Measurements from ENCODE around the gene JAML.
"Not testable (repeated sequence)": the region's sequence is repeated elsewhere in the genome, so short reads cannot be mapped to it uniquely, and the experiment has no call there.

GRCh38 chr11:118190942-118191506, 33.8 kb downstream of the JAML start:
- TF ChIP-seq CTCF (conservative IDR thresholded peaks at IDR 0.05 in 1 of 2, IDR thresholded peaks at IDR 0.05 in 1 of 2; ENCODE audit: extremely low read depth in 1 of 2, insufficient read depth in 1 of 2, low read depth in 1 of 2, low read length in 2 of 2); EZH2 (IDR thresholded peaks at IDR 0.05; ENCODE audit: borderline replicate concordance, low read length): not testable (repeated sequence)

Measured in mammary epithelial cell (primary cell).